ENCODE measurements around the gene CPA3.

- no peak for TF ChIP-seq CTCF (IDR thresholded peaks at IDR 0.05)
- no peak for TF ChIP-seq POLR2A (IDR thresholded peaks at IDR 0.05)
- no peak for TF ChIP-seq EP300 (IDR thresholded peaks at IDR 0.05)
Observed at GRCh38 chr3:148820361-148821245, 44.5 kb upstream of the CPA3 start.

Measured in tibial nerve (tissue), 4 donors.